ENCODE measurements around the gene HECTD2. TPM values are rescaled to one million over a fixed set of nuclear protein-coding genes. Genes with fewer than 3 reads are reported as not detected.

HECTD2 gene
- total RNA-seq, 6 donors from 2014 or later = 5.0 to 14.5 (median 9.2) TPM

DNA sequence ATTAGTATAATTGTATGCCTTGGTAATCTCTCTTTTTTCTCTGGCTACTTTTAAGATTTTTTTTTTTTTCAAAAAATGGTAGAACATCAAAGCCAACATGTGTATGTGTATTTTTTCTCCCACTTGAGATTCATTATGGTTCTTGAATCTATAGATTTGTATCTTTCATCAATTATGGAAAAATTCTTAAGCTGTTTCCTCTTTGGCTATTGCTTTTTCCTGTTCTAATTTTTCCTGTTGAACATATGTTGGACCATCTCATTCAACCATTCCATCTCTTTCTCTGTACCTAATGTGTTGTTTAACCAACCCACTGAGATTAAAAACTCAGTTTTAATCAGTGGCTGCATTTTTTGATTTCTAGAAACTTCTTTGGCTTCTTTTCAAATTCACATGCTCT lies 107.2 kb downstream of the HECTD2 start:
- Histone ChIP-seq H3K27ac (no peak overlapping the region), H3K4me1 (peaks cover 0 to 3% (median 0%) of the 10 kb centered on the region in 4 donors), H3K4me3 (no peak overlapping the region), H3K36me3 (peaks cover 0 to 4% (median 0%) of the 10 kb centered on the region in 4 donors), H3K27me3 (no peaks in the 10 kb centered on the region), H3K9me3 (no peaks in the 10 kb centered on the region)
- ATAC-seq (ENCODE audit: low FRiP score in 2 of 2) (no peak), DNase-seq (no peak)
- TF ChIP-seq EP300 (IDR thresholded peaks at IDR 0.05) = no peak
- no peak for TF ChIP-seq POLR2A (IDR thresholded peaks at IDR 0.05)
- TF ChIP-seq, protein P1, sequence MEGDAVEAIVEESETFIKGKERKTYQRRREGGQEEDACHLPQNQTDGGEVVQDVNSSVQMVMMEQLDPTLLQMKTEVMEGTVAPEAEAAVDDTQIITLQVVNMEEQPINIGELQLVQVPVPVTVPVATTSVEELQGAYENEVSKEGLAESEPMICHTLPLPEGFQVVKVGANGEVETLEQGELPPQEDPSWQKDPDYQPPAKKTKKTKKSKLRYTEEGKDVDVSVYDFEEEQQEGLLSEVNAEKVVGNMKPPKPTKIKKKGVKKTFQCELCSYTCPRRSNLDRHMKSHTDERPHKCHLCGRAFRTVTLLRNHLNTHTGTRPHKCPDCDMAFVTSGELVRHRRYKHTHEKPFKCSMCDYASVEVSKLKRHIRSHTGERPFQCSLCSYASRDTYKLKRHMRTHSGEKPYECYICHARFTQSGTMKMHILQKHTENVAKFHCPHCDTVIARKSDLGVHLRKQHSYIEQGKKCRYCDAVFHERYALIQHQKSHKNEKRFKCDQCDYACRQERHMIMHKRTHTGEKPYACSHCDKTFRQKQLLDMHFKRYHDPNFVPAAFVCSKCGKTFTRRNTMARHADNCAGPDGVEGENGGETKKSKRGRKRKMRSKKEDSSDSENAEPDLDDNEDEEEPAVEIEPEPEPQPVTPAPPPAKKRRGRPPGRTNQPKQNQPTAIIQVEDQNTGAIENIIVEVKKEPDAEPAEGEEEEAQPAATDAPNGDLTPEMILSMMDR (IDR thresholded peaks at IDR 0.05) = no peak
- TF ChIP-seq POLR2AphosphoS5 (IDR thresholded peaks at IDR 0.05) = no peak

DNA sequence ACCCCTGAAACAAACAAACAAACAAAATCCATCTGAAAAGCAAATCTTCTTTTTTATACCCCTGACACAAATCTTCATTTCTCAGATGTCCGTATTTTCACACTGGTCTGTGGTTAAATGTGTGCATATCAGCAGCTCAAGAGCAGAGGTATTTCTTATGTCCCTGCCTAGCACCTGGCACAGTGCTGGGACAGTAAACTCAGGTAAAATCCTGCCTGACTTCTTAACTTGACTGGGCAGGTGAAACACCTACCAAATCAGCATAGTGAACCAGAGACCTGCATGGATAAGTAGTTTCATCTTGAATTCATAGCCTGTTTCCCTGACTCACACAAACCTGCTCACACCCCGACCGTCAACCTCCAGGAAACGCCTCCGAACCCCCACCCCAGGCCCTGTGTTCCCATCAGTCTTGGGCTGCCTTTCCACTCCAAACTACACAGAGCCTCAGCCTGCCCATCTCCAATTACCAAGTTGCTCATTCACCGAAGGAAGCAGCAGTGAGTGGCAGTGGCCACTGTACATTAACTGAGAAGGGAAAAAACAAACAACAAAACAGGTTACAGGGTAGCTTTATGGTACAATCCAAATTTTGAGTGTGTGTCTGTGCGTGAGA lies 109.9 kb downstream of the HECTD2 start:
- no peaks in the 10 kb centered on the region for H3K27me3 ChIP-seq

GRCh38 chr10:91520661-91521060 lies 110.5 kb downstream of the HECTD2 start:
- H3K27ac ChIP-seq = no peak overlapping the region
- 28% methylated on average over 1 of the region's 1 CpG for WGBS, 2 donors
- peaks cover 0 to 3% (median 0%) of the 10 kb centered on the region in 4 donors for H3K4me1 ChIP-seq
- H3K4me3 ChIP-seq = no peak overlapping the region
- TF ChIP-seq POLR2A (IDR thresholded peaks at IDR 0.05) (no peak), EP300 (IDR thresholded peaks at IDR 0.05) (no peak), POLR2AphosphoS5 (IDR thresholded peaks at IDR 0.05) (no peak)
- TF ChIP-seq, protein P1 (IDR thresholded peaks at IDR 0.05) = no peak
- no peaks in the 10 kb centered on the region for H3K27me3 ChIP-seq
- no peaks in the 10 kb centered on the region for H3K9me3 ChIP-seq
- DNase-seq (no peak), ATAC-seq (ENCODE audit: low FRiP score in 2 of 2) (peak in 1 of 2 donors; percentile 74)
- no peaks in the 10 kb centered on the region for H3K36me3 ChIP-seq

More for the DNA sequence above, 109.9 kb downstream of the HECTD2 start:
- no peak for DNase-seq
- H3K27ac ChIP-seq = no peak overlapping the region
- ATAC-seq (ENCODE audit: low FRiP score in 2 of 2) = no peak
- H3K9me3 ChIP-seq = no peaks in the 10 kb centered on the region
- TF ChIP-seq POLR2AphosphoS5 (IDR thresholded peaks at IDR 0.05) (no peak), POLR2A (IDR thresholded peaks at IDR 0.05) (no peak), EP300 (IDR thresholded peaks at IDR 0.05) (no peak)
- TF ChIP-seq, protein P1 (IDR thresholded peaks at IDR 0.05) = no peak
- 72 to 81% methylated on average over 7 of the region's 7 CpGs for WGBS, 2 donors
- H3K36me3 ChIP-seq = no peaks in the 10 kb centered on the region
- peaks cover 0 to 3% (median 0%) of the 10 kb centered on the region in 4 donors for H3K4me1 ChIP-seq
- no peak overlapping the region for H3K4me3 ChIP-seq

DNA sequence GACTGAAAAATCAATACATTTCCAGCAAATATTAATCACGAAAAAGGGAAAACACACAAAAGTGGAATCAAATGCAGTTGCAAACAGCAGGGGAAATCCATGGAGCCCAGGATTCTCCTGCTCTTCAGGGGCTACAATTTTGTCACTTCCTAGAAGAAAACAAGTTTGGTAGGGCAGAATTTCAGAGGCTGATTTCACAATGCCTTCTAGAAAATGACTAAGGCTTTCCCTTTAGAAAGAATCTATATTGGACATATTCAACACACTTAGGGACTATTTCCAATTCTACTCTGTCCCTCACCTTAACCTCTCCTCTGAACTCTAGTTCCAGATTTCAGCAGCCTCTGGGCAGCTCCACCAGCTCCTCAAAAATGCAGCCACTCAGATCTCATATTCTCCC lies 111.3 kb downstream of the HECTD2 start:
- TF ChIP-seq, protein P1 (IDR thresholded peaks at IDR 0.05) = no peak
- no peak for TF ChIP-seq POLR2A (IDR thresholded peaks at IDR 0.05)
- no peak for TF ChIP-seq POLR2AphosphoS5 (IDR thresholded peaks at IDR 0.05)
- no peak for TF ChIP-seq EP300 (IDR thresholded peaks at IDR 0.05)
- WGBS, 2 donors = 92 to 93% methylated on average over 1 of the region's 1 CpG
- Histone ChIP-seq H3K36me3 (no peaks in the 10 kb centered on the region), H3K27ac (no peak overlapping the region), H3K4me1 (peaks cover 0 to 3% (median 0%) of the 10 kb centered on the region in 4 donors), H3K27me3 (no peaks in the 10 kb centered on the region), H3K9me3 (no peaks in the 10 kb centered on the region), H3K4me3 (no peak overlapping the region)
- no peak for ATAC-seq (ENCODE audit: low FRiP score in 2 of 2)
- DNase-seq = no peak
